ENCODE results near the gene GP1BA. TPM values are rescaled to one million over a fixed set of nuclear protein-coding genes. Genes with fewer than 3 reads are reported as not detected.
"Not testable (repeated sequence)": the region's sequence is repeated elsewhere in the genome, so short reads cannot be mapped to it uniquely, and the experiment has no call there.

GP1BA gene
- total RNA-seq, 4 donors from 2014 or later, result not detected

DNA sequence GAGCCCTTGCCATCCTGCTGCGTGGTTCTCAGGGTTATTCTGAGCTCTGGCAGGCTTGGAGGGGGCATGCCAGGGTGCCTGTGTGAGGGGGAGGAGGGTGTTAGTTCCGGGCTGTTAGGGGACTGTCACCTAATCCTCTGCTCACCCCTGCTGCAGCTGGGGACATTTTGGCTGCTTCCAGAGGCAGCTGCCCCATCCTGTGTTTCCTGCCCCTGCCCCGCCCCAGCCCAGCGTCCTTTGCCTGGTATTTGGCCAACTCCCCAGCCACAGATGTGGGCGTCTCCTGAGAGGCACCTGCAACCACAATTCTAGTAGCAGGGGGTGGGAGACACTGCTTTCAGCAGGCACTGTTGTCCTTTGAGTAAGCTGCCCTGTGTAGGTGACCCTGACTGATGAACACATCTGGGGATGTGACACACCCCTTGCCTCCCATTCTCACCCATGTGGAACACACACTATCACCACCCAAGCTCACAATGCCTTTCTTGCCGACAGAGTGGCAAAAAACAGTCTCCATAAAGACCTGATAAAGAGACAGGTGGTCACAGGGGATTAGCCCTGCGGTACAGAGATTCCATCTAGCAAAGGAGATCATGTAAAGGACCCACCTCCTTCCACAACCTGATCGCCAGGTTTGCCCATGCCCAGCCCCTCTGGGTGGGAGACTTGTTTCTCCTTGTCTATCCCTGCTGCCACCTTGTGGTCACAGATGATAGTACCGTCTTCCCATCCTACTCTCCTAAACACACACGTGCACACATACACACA is 28.8 kb upstream of the GP1BA start, which contains the start of gene CHRNE:
CHRNE (minus strand) TSS at position 48 of the 768 bp plus-strand sequence; CDS start at position 13, 35 bp downstream.
- peak; percentile 91 to 93 for DNase-seq (ENCODE audit: low spot score in 2 of 2)
- 4% methylated on average over 6 of the region's 10 CpGs for WGBS
- Histone ChIP-seq H3K4me1 (peaks cover 48% of the 10 kb centered on the region), H3K36me3 (no peaks in the 10 kb centered on the region), H3K4me3 (no peak within 1 kb of the TSS), H3K27me3 (no peaks in the 10 kb centered on the region), H3K27ac (peak within 1 kb of the TSS; percentile 42), H3K9me3 (no peaks in the 10 kb centered on the region)
- TF ChIP-seq EP300 (IDR thresholded peaks at IDR 0.05), result no peak
- TF ChIP-seq, protein P1, sequence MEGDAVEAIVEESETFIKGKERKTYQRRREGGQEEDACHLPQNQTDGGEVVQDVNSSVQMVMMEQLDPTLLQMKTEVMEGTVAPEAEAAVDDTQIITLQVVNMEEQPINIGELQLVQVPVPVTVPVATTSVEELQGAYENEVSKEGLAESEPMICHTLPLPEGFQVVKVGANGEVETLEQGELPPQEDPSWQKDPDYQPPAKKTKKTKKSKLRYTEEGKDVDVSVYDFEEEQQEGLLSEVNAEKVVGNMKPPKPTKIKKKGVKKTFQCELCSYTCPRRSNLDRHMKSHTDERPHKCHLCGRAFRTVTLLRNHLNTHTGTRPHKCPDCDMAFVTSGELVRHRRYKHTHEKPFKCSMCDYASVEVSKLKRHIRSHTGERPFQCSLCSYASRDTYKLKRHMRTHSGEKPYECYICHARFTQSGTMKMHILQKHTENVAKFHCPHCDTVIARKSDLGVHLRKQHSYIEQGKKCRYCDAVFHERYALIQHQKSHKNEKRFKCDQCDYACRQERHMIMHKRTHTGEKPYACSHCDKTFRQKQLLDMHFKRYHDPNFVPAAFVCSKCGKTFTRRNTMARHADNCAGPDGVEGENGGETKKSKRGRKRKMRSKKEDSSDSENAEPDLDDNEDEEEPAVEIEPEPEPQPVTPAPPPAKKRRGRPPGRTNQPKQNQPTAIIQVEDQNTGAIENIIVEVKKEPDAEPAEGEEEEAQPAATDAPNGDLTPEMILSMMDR (IDR thresholded peaks at IDR 0.05), result peak; percentile 67 to 74
- no peak for TF ChIP-seq POLR2AphosphoS5 (IDR thresholded peaks at IDR 0.05)
- no peak for TF ChIP-seq POLR2A (IDR thresholded peaks at IDR 0.05)

DNA sequence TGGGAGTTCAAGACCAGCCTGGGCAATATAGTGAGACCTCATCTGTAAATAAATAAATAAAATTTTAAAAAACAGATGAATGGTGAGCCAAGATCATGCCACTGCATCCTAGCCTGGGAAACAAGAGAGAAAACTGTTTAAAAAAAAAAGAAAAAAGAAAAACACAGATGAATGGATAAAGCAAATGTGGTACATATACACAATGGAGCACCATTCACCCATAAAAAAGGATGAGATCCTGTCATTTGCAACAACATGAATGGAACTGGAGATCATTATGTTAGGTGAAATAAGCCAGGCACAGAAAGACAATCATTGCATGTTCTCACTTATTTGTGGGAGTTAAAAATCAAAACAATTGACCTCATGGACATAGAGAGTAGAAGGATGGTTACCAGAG is 25.4 kb upstream of the GP1BA start:
- not testable (repeated sequence) for H3K27ac ChIP-seq; H3K4me3 ChIP-seq; H3K36me3 ChIP-seq; DNase-seq (ENCODE audit: low spot score in 2 of 2); H3K27me3 ChIP-seq; H3K9me3 ChIP-seq
- H3K4me1 ChIP-seq, result peaks cover 39% of the 10 kb centered on the region

DNA sequence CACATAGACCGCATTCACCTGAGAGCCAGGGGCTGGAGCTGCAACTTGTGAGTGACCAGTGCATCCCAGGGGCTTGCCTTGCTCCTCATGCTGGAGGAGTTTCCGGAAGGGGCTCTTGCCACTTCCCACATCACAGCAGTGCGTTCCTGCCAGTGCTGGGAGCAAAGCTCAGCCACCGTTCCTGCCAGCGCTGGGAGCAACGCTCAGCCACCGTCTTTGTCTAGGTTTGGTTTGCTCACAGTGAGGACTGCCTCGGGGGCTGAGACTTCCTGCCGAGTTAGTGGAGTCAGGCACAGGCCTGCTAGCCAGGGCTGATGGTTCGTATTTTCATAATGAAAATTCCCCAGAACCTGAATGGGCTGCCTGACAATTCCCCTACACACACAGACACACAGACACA is 23.8 kb upstream of the GP1BA start:
- Histone ChIP-seq H3K27me3 (no peaks in the 10 kb centered on the region), H3K4me3 (no peak overlapping the region), H3K36me3 (no peaks in the 10 kb centered on the region), H3K27ac (peak overlapping the region; percentile 91), H3K9me3 (no peaks in the 10 kb centered on the region), H3K4me1 (peaks cover 28% of the 10 kb centered on the region)
- peak in 1 of 2 donors; percentile 73 for DNase-seq (ENCODE audit: low spot score in 2 of 2)
- TF ChIP-seq, protein P1 (IDR thresholded peaks at IDR 0.05), result no peak
- 38% methylated on average over 7 of the region's 10 CpGs for WGBS

DNA sequence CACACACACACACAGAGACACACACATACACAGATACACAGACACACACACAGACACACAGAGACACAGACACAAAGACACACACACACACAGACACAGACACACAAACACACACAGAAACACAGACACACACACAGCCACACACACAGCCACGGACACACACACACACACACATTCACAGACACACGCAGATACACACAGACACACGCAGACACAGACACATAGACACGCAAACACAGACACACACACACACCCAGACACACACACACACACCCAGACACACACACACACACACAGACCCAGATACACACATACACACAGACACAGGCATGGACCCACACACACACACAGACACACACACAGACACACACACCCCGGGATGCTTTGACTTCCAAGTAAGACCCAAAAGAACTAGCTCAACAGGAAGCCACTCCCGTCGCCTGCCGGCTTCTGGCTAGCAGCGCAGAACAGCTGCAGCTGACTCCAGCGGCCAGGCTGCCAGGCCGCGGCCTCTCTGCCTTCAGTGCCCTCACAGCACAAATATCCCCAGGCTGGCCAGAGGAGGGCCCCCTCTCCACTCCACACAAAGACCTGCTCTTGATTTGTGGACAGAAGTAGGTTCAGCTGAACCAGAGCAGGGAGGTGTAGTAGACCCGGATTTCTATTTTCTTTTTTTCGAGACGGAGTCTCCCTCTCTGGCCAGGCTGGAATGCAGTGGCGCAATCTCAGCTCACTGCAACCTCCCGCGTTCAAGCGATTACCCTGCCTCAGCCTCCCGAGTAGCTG is 23.2 kb upstream of the GP1BA start:
- WGBS, result 14% methylated on average over 13 of the region's 20 CpGs
- peaks cover 22% of the 10 kb centered on the region for H3K4me1 ChIP-seq
- H3K4me3 ChIP-seq, result no peak overlapping the region
- DNase-seq (ENCODE audit: low spot score in 2 of 2), result peak; percentile 93
- no peaks in the 10 kb centered on the region for H3K36me3 ChIP-seq
- H3K27me3 ChIP-seq, result no peaks in the 10 kb centered on the region
- no peak for TF ChIP-seq EP300 (IDR thresholded peaks at IDR 0.05)
- peak in 2 of 3 donors; percentile 37 to 51 for TF ChIP-seq POLR2AphosphoS5 (IDR thresholded peaks at IDR 0.05)
- TF ChIP-seq, protein P1 (IDR thresholded peaks at IDR 0.05), result peak; percentile 78 to 80
- TF ChIP-seq POLR2A (IDR thresholded peaks at IDR 0.05), result no peak
- H3K9me3 ChIP-seq, result no peaks in the 10 kb centered on the region
- peak overlapping the region; percentile 91 for H3K27ac ChIP-seq

DNA sequence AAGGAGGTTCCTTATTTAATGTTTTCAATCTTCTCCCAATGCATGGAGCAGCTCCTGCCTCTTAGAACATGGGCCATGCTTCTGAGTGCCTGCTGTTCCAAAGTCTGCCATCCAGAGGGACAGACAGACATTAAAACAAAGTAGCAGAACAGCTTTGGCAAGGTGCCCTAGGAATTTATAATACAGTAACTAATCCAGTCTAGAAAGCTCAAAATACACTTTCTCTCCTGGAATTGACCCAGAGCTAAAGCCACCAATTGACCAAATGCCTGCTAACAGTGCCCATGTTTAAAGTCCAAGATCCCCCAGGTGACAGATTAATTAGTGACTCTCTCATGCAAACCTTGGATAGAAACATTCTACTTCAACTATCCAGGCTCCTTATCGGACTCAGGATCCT is 18.1 kb upstream of the GP1BA start:
- H3K9me3 ChIP-seq, result no peaks in the 10 kb centered on the region
- TF ChIP-seq EP300 (IDR thresholded peaks at IDR 0.05) (no peak), POLR2A (IDR thresholded peaks at IDR 0.05) (no peak), POLR2AphosphoS5 (IDR thresholded peaks at IDR 0.05) (no peak)
- TF ChIP-seq, protein P1 (IDR thresholded peaks at IDR 0.05), result no peak
- H3K4me3 ChIP-seq, result no peak overlapping the region
- DNase-seq (ENCODE audit: low spot score in 2 of 2), result no peak
- no peaks in the 10 kb centered on the region for H3K36me3 ChIP-seq
- H3K27ac ChIP-seq, result no peak overlapping the region
- peaks cover 9% of the 10 kb centered on the region for H3K4me1 ChIP-seq
- WGBS, result 71% methylated on average over 1 of the region's 1 CpG
- no peaks in the 10 kb centered on the region for H3K27me3 ChIP-seq

DNA sequence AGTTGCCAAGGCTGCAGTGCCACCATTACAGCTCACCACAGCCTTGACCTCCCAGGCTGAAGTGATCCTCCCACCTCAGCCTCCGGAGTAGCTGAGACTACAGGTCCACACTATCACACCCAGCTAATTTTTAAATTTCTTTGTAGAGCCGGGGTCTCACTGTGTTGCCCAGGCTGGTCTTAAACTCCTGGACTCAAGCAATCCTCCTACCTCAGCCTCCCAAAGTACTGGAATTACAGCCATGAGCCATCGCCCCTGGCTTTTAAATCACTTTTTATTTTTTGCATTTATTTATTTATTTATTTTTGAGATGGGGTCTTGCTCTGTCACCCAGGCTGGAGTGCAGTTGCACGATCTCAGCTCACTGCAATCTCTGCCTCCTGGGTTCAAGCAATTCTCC is 17.5 kb upstream of the GP1BA start:
- 96% methylated on average over 4 of the region's 4 CpGs for WGBS
- H3K27me3 ChIP-seq; H3K4me1 ChIP-seq; H3K36me3 ChIP-seq; H3K4me3 ChIP-seq; H3K27ac ChIP-seq; H3K9me3 ChIP-seq; DNase-seq (ENCODE audit: low spot score in 2 of 2): not testable (repeated sequence)

All from suprapubic skin (tissue), 4 donors.